Thyroid gland (tissue), 4 donors: ENCODE measurements around the gene AGGF1.

Experiments used
- POLR2A ChIP-seq, 2 donors: fragments of 450-650 bp; IDR thresholded peaks; one replicate each; pipeline ENCODE4 v1.6.1; 2017; ENCODE audit warnings: antibody characterized with exemption in 2 of 2, mild to moderate bottlenecking in 2 of 2, moderate library complexity in 1 of 2
- TF ChIP-seq, protein P1 (sequence below), 6 experiments: fragments of 200-600 bp in 3 of 6; fragments of 450-650 bp in 3 of 6; sonication (generic) in 3 of 6; IDR thresholded peaks; one replicate each; pipeline ENCODE4 v1.5.1; 2016 to 2019; ENCODE audit warnings: antibody characterized with exemption in 6 of 6, mild to moderate bottlenecking in 2 of 6, inconsistent platforms in 1 of 6, moderate library complexity in 1 of 6

DNA sequence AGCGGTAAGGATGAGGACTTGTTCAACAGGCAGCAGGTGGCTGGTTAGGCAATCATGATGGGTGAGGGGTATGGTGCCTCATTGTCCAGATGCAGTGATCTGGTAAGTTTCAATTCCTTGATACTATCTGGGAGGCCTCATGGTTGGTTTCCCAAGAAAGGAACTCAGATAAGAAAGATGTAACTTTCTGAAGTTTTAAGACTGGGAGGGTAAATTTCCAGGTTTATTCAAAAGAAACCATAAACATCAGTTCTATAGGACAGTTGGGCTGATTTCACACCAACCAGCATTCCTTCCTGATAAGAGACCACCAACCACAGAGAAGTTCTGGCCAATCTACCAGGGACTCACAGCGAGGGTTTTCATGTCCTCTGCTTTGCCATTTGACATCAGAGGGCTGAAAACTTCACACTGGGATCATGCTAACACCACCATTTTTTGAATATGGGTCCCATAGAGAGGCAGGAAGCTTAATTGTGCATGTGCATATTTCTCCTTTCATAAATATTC, 773 bp upstream of the AGGF1 start:
- TF ChIP-seq, protein P1, sequence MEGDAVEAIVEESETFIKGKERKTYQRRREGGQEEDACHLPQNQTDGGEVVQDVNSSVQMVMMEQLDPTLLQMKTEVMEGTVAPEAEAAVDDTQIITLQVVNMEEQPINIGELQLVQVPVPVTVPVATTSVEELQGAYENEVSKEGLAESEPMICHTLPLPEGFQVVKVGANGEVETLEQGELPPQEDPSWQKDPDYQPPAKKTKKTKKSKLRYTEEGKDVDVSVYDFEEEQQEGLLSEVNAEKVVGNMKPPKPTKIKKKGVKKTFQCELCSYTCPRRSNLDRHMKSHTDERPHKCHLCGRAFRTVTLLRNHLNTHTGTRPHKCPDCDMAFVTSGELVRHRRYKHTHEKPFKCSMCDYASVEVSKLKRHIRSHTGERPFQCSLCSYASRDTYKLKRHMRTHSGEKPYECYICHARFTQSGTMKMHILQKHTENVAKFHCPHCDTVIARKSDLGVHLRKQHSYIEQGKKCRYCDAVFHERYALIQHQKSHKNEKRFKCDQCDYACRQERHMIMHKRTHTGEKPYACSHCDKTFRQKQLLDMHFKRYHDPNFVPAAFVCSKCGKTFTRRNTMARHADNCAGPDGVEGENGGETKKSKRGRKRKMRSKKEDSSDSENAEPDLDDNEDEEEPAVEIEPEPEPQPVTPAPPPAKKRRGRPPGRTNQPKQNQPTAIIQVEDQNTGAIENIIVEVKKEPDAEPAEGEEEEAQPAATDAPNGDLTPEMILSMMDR (IDR thresholded peaks at IDR 0.05) = no peak
- no peak for TF ChIP-seq POLR2A (IDR thresholded peaks at IDR 0.05)
